CD4-positive, alpha-beta T cell treated with Interleukin-2 at 100 ng/mL for 4 hours (primary cell): ENCODE results near the gene PAK4.

Experiments
- DNase-seq: peaks from one replicate; pipeline ENCODE4 v3.0.0-alpha.2; 2020; ENCODE audit warnings: low spot score

Gene PAK4

DNA sequence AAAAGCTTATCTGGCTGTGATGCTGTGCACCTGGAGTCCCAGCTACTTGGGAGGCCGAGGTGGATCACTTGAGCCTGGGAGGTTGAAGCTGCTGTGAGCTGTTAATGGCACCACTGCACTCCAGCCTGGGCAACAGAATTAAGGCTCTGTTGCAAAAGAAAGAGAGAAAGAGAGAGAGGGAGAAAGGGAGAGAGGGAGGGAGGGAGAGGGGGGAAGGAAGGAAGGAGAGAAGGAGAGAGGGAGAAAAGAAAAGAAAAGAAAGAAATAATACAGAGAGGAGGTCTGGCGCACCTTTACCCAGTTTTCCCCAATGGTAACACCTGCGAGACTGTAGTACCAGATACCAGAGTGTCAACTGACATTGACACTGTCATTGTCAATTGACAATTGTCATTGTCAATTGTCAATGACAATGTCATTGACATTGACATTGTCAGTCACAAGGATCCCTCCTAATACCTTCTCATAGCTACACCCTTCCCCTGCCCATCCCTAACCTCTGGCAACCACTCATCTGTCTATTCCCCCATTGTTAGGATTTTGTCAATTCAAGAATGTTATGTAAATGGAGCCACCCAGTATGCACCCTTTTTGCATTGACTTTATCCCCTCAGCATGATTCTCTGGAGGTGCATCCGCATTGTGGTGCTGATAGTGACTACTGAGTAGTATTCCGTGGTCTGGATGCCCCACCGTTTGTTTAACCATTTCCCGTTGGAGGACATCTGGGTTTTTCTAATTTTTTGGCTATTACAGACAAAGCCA is 21.3 kb downstream of the PAK4 start:
- no peak for DNase-seq

DNA sequence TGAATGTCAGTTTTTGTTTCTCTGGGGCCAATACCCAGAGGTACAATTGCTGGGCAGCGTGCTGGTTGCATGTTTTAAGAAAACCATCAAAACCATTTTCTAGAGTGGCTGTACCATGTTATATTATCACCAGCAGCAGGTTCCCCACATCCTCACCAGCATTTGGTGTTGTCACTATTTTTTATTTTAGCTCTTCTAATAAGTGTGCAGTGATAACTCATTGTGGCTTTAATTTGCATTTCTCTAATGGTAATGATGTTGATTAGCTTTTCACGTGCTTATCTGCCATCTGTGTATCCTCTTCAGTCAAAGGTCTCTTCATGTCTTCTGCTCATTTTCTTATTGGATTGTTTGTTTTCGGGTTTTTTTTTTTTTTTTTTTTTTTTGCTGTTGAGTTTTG is 21.9 kb downstream of the PAK4 start:
- no peak for DNase-seq

DNA sequence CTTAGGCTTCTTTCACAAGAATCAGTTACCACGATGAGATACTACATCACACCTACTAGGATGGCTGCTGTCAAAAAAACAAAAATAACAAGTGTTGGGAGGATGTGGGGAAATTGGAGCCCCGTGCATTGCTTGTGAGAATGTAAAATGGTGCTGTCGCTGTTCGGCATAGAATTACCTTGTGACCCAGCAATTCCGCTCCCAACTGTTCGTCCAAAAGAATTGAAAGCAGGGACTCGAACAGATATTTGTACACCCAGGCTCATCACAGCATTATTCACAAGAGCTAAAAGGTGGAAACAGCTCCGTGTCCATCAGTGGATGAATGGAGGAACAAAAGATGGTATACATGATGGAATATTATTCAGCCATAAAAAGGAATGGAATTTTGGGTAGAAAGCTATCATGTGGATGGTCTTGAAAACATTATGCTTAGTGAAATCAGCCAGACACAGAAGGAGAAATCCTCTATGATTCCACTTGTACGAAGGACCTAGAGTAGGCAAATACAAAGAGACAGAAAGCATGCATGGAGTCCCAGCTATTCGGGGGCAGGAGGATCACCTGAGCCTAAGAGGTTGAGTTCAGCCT is 23.4 kb downstream of the PAK4 start:
- no peak for DNase-seq

DNA sequence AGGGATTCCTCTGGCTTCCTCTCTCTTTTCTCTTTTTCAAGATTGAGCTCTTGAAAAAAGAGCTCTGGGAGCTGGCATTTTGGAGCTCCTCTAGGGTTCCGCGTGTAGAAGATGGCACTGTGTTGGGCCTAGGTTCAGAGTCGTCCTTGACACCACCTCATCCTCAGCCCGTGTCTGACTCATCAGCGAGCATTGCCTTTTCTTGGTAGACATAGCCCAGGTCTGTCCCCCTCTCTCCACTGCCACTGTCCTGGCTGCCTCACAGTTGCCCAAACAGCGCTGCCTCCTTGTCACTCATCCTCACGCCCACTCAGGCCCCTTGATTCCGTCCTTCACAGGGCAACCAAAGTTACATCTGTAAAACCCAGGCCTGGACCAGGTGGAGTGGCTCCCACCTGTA is 24.6 kb downstream of the PAK4 start:
- no peak for DNase-seq

DNA sequence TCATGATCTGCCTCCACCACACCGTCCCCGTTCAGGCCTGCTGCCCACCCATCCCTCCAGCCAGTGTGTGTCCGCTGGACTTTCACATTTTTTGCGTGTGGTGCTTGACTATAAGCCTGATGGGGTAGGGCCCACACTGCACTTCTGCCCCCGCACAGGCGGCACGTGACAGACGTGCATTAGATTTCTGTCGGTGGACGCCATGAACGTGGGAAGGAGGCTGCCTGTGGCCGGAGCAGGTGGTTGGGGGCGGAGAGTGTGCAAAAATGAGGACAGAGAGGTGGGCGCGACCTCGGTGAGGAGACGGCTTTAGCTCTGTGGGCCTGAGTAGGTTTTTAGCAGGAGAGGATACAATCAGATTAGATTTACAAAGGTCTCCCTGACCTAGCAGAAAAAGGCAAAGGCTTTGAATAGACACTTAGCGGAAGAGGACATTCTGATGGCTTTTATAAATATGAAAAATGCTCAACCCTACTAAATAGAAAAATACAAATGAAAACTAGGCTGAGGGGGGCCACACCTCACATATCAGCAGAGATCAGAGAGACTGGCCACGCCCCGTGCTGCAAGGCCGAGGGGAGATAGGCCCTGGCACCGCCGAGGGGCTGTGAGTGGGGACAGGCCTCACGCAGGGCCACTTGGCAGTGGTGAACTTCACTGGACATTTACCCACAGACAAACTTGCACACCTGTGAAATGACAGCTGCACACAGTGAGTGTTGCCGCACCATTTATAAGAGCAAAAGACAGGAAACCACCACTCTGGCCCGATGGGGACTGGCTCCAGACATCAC is 25.4 kb downstream of the PAK4 start:
- DNase-seq, result no peak

DNA sequence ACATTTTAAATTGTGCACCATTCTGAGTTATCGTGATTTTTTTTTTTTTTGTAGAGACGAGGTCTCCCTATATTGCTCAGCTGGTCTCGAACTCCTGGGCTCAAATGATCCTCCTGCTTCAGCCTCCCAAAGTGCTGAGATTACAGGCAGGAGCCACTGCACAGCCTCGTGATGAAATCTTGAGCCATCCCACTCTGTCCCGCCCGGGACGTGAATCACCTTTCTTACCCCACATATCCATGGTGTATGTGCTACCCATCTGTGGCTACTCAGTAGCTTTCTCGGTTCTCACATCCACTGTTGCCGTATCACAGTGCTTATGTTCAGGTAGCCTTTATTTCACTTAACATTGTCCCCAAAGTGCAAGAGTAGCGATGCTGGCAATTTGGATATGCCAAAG is 26.5 kb downstream of the PAK4 start:
- no peak for DNase-seq

DNA sequence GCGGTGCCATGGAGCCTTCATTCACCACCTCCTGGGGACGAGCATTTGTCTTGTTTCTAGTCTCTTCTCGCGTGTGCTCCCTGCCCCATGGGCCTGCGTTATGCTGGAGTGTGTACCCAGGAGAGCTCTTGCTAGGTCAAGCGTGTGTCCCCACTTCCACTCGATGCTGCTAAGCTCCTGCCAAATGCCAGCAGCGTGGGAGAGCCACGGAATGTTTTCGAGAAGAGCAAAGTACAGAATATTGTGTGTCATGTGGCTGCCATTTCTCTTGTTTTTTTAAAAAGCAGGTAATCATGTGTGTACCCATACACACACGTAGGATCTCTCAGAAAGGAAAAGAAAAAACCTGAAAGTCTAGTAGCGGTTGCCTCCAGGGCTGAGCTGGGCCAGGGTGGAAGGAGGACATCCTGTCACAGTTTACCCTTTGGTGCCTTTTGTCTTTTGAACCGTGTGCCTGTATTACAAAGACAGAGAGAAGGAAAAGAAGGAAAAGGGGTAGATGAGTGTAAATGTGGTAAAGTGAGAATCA is 28.6 kb downstream of the PAK4 start:
- DNase-seq, result no peak

DNA sequence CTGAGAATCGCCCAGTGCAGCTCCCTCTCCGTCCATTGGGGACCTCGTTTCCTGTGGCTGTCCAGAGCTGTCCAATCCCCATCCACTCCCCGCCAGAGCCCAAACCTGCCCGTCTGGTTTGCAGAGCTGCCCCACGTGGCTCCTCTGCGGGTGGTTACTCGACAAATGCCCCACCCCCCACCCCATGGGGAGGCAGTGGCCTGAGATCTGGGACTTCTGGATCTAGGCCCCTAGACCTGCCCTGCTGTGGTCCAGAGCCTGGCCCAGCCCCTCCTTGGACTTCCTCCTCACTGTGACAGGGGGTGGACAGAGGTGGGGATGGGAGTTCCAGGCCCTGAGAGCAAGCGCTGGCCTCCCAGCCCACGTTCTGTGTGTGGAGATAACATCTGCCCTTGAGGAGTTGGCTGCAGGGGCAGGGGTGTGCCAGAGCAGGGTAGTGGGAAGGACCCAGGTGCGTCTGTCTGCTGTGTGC is 29.1 kb downstream of the PAK4 start:
- no peak for DNase-seq

DNA sequence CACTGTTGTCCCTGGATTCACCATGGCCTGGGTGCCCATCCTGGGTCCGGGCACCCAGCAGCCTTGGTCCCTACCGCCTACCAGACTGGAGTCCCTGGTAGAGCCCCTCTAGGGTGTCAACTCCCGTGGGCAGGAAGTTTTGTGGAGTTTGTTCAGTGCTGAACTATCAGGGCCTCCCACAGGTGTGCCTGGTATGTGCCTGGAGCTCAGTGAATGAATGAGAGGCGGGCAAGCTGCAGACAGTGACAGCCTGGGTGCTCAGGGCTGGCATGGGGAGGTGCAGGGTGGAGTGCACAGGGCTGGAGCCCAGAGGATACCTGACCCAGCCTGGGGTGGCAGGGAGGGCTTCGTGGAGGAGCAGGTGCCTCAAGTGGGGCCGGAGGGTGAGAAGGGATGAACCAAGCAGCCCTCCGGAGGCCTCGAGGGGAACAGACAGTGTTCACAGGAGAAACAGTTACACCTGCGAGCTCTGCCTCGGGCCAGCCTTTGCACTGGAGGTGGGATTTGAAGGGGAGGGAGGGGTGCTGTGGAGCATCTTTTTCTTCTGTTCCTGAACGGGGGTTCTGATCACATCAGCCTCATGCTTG is 29.6 kb downstream of the PAK4 start:
- DNase-seq, result no peak

DNA sequence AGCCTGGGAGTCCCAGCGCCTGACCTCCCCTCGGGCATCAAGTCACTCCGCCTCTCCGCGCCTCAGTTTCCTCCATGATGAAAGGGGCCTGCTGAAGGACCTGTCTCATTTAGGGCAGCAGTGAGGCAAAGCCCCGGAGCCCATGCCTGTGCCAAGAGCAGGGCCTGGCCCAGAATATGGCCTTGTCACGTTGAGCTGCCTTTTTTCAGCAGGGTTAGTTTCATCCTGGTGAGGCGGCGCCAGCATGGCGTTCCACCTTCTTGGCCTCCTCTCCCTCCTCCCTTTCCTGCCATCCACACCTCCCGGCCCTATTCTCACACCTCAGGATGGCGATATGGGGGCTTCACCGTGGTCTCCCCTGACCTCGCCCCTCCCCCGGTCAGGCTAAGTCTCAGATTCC is 30.2 kb downstream of the PAK4 start:
- no peak for DNase-seq

DNA sequence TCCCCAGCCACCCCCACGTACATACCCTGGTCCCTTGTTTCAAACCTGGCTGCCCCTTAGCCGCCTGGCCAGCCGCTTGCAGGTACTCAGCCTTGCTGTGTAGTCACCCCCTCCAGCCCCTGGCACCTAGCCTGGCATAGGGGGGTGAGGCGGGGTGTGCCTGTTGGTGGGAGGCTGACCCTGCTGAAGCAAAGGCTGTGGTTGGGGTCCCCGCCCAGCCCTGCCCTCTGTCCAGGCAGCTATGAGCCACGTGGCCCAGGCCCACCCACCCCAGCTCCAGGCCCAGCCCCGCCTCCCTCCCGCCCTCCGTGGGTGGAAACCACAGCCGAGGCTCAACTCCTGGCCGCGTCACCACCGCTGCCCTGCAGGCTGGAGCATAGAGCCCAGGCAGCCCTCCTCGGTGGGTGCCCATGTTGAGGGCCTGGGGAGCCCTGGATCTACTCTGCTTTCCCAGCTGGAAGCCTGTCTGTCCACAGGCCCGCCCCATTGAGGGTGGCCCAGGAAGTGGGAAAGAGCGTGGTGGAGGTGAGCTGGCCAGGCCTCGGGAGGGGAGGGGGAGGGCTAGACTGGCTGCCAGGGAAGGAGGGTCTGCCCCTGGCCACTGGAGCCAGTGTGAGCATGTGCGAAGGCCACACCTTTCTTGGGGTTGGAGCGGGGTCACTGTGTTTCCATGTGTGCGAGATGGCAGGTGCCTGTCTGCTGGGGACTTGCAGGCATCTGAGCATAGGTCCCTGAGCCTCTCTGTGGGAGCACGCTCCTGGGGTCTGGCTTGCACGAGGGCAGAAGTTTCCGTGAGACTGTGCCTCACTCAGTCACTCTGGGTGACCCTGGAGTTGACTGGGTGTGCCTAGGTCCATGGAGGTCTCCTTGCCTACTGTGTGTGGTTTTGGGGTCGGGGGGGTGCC is 31.0 kb downstream of the PAK4 start:
- DNase-seq, result no peak

DNA sequence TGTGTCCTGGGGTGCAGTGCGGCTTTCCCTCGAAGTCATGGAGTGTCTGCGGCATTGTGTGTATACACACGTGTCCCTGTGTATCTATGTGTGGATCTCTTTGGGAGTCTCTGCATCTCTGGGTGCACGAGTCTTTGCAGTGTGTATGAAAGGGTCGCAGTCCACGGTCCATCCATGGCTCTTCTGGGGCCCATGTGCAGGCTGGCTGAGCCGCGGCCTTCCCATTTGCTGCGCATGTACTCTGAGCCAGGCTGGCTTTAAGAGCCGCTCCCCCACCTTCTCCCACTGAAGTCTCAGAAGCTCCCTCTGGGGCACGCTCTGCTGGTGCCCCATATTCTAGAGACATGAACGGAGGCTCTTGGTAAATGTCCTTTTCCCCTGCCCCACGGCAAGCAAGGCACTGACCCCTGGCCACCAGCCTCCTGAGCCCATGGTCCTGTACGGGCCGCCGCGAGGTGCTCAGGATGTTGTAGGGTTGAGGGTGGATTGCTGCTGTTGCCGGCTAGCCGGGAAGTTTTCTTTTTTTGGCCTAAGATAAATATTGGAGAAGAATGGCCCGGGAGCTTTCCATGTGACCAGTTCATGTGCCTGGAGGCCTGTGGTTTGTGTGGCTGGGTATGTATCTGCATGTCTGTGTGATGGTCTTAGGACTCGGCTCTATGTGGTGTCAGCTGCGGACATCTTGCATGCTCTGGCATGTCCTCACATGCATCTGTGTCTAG is 31.9 kb downstream of the PAK4 start:
- no peak for DNase-seq

DNA sequence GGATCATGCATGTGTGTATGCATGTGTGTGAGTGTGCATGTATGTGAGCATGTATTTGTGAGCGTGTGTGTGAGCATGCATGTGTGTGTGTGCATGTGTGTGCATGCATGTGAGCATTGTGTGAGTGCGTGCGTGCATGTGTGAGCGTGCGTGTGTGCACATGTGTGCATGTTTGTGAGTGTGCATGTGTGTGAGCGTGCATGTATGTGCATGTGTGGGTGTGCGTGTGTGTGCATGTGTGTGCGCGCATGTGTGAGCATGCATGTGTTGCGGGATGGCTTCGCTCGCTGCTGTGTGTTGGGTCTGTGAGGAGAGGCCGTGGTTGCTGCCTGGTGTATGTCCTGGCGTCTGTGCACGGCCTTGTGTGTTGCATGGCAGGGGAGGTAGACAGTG is 32.4 kb downstream of the PAK4 start:
- no peak for DNase-seq

DNA sequence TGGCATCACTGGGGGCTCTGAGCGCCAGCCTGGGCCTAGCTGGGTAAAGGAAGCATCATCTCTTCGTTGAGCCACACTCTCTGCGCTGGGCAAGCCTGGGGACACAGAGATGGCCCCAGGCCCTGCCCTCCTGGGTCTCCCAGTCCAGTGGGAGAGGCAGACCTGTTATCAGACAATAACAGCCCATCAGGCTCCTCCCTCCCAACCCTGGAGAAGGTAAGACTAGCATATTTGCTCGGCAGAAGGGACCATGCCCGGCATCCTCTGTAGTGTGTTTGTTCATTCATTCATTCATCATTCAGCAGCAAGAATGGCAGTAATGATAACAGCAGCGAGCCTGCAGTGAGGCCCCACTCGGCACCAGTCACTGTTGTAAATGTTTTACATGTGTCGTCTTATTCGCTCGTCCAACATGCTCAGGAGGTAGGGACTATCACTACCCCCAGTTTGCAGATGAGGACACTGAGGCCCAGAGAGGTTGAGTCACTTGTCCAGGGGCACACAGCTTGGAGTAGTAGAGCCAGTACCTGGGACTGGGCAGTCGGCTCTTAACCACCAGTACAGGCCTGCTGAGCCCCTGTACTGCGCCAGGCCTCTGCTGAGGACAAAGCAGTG is 33.2 kb downstream of the PAK4 start:
- DNase-seq, result no peak

DNA sequence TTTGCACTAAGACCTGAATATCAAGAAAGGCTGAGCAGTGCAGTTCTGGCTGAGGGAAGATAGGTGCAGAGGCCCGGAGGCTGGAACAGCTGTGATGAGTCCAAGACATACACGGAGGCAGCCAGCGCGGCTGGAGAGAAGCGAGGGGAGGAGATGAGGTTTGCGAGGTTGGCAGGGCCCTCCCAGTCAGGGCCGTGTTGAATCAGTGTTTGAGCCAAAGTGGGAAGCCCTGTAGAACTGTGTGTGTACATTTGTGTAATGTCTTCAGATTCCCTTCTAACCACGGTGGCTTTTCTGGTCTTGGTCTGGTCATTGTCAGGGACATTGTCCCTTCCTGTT is 34.9 kb downstream of the PAK4 start:
- no peak for DNase-seq

DNA sequence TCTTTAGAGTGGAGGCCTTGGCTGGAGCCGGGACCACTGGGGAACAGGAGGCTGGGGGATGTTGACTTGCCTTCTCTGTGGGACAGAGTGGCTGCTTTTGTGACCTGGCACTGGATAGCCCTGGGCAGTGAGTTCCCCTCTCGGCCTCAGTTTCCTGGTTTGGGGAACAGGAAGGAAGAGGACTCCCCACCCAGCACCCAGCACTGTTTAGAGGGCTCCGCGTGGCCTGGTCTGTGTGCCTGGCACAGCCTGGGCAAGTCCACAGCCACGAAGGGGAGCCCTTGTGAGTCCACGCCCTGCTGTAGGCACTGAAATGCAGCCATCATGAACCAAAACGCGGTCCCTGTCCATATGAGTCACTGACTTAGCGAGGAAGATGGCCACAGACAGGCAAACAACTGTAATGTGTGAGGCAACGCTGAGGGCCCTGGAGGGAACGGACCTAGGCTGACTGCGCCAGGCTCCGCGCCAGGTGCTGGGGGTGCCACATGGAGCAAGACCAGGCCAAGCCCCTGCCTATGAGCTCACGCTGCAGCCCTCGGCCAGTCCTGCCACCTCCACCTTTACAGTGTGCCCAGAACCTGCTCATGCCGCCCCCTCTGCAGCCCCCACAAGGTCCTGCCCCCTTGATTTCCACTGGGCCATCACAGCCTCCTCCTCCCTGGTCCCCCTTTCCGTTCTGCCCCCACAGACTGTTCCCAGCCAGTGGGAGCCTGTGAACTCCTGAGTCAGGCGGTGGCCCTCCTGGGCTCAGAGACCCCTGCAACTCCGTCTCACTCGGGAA is 35.5 kb downstream of the PAK4 start:
- no peak for DNase-seq

DNA sequence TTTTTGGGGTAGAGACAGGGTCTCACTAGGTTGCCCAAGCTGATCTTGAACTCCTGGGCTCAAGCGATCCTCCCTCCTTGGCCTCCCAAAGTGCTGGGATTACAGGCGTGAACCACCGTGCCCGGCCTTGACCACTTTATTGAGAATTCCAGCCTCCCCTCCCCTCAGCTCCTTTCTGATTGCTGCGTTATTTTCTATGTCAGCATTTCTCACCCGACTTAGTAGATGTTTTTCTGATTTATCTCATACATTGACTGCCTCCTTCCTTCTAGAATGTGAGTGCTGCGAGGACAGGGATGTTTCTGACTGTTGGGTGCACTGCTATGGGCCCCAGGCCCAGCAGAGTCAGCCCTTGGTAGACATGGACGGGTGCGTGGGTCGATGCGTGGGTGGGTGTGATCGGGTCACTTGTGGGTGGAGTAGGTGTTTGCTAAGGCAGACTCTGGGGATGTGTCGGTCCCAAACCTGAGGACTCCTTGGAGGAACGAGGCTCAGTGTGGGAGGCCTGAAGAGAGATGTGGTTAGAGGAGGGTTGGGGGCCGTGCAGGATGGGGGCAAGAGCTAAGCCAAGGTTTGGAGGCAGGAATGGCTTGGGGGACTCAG is 37.0 kb downstream of the PAK4 start:
- no peak for DNase-seq

DNA sequence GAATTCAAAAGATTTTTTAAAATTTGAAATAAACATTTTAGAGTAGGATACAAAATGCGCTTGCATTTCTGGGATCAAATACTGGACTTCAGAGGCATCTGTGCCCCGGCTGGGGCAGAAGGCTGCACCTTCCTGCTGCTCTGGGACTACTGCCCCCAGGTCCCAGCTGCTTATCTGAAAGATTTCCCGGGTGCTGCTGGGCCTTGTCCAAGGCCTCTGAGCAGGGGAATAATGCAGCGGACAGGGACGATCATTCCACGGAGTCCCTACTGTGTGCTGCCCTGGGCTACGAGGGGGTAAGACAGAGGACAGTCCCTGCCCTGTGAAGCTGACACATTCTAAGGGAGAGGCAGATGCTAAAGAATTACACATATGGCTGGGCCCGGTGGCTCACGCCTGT is 38.0 kb downstream of the PAK4 start:
- no peak for DNase-seq

DNA sequence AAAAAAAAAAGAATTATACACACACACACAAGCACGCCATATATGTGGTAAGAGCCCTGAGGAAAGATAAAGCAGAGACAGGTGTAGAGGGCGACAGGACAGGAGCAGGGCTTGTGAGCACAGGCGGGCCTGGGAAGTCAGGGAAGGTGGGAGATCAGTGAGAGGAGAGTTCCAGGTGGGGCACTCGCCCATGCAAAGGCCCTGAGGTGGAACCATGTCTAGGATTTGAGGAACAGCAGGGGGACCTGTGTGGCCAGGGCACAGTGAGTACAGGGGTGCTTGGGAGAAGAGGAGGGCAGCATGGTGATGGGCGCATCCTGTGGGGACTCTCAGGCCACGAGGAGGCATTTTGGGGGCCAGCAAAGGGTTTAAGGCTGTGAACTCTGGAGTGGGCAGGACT is 38.7 kb downstream of the PAK4 start:
- no peak for DNase-seq
